SK-N-MC (cell line): Measurements from ENCODE around the gene NAGA.

ENCODE experiments used
- DNase-seq: peaks from one replicate; pipeline ENCODE4 v3.0.0-alpha.2; 2011; ENCODE audit warnings: low read depth, low spot score
- H3K27ac ChIP-seq: fragments of 200-600 bp; sonication (generic); 2 replicates; pipeline ENCODE4 v1.5.1; 2016; ENCODE audit warnings: mixed run types
- H3K36me3 ChIP-seq: fragments of 200-600 bp; sonication (generic); 2 replicates; pipeline ENCODE4 v1.6.1; 2017; ENCODE audit warnings: antibody characterized with exemption, low read length, mixed read lengths; ENCODE audit not compliant: insufficient read depth
- H3K4me3 ChIP-seq: fragments of 200-600 bp; sonication (generic); 2 replicates; pipeline ENCODE4 v1.5.1; 2016
- H3K9ac ChIP-seq: fragments of 200-600 bp; sonication (generic); 2 replicates; pipeline ENCODE4 v1.8.0; 2017; ENCODE audit warnings: mixed run types, mixed read lengths; ENCODE audit not compliant: insufficient read length
- H3K9me3 ChIP-seq: fragments of 200-600 bp; sonication (generic); 2 replicates; pipeline ENCODE4 v1.6.1; 2017; ENCODE audit warnings: low read depth, mild to moderate bottlenecking, antibody characterized with exemption, low read length, moderate library complexity, mixed read lengths
- EZH2 ChIP-seq: fragments of 200-600 bp; sonication (generic); IDR thresholded peaks from one replicate; pipeline ENCODE4 v1.6.1; 2017; ENCODE audit warnings: antibody characterized with exemption
- FOXP2 ChIP-seq: optimal IDR thresholded peaks from 2 replicates; pipeline ENCODE3; 2011; ENCODE audit warnings: mild to moderate bottlenecking, moderate library complexity; ENCODE audit not compliant: insufficient read depth; ENCODE audit errors: extremely low read length, control extremely low read depth
- POLR2AphosphoS5 ChIP-seq: IDR thresholded peaks from 2 replicates; pipeline ENCODE4 v1.6.1; 2012; ENCODE audit warnings: mild to moderate bottlenecking, low read depth, low read length, borderline replicate concordance

The NAGA gene

DNA sequence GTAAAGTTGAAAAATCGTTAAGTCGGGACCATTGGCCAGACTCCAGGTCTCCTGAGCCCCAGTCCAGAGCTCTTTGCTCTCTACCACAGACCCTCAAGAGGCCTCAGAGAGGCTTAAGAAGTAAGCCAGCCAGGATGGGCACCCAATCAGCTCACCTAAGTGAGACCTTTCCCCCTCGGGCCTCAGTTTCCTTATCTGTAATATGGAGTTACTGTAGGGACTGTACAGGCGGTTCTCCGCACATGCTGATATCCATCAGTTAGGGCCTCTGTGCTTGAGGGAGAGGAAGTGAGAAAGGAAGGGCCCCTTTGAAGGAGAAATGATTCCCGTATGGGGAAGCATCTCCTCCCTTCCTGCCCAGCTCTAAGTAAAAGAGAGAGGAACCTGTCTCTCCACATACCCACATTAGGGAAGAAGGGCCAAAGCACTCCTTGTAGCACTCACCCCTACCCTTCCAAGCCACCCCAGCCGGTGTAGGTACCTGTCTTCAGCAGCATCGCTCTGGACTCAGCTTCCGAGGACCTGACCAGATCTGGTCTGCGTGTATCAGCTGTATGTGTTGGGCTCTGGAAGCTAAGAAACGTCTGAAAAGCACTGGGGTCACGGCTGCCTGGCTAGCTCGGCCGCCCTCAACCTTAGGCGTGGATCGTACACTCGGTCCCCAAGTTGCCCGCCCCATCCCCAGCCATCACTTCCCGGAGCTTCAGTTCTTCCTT, 653 bp downstream of the NAGA start:
- peak overlapping the region; percentile 88 for H3K9ac ChIP-seq
- no peak overlapping the region for H3K27ac ChIP-seq

DNA sequence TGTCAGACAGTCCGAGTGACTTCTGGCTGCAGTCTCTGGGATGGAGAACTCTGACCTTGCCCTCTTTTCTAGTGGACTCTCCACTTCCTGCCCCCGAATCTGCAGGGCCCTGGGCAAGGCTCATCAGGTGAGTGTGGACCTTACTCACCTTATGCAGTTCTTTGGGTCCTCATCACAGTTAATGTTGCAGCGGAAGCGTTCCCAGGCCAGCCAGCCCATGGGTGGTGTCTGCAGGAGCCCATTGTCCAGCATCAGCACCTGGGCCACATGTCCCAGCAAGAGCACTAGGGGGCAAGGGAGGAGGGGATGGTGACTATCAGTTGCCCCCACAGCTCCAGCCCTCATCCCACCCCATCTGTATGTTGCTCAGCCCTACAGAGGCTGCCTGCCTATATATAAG, 2.3 kb downstream of the NAGA start:
- H3K9ac ChIP-seq: no peak overlapping the region
- H3K9me3 ChIP-seq: no peaks in the 10 kb centered on the region
- no peak overlapping the region for H3K4me3 ChIP-seq
- H3K27ac ChIP-seq: no peak overlapping the region
- DNase-seq: no peak
- no peak for TF ChIP-seq EZH2
- TF ChIP-seq POLR2AphosphoS5: no peak
- TF ChIP-seq FOXP2: no peak
- H3K36me3 ChIP-seq: no peaks in the 10 kb centered on the region

More for the DNA sequence above, 653 bp downstream of the NAGA start:
- Histone ChIP-seq H3K9me3 (no peaks in the 10 kb centered on the region), H3K36me3 (no peaks in the 10 kb centered on the region), H3K4me3 (peak overlapping the region; percentile 94)
- DNase-seq: no peak
- TF ChIP-seq EZH2 (no peak), POLR2AphosphoS5 (no peak), FOXP2 (no peak)

DNA sequence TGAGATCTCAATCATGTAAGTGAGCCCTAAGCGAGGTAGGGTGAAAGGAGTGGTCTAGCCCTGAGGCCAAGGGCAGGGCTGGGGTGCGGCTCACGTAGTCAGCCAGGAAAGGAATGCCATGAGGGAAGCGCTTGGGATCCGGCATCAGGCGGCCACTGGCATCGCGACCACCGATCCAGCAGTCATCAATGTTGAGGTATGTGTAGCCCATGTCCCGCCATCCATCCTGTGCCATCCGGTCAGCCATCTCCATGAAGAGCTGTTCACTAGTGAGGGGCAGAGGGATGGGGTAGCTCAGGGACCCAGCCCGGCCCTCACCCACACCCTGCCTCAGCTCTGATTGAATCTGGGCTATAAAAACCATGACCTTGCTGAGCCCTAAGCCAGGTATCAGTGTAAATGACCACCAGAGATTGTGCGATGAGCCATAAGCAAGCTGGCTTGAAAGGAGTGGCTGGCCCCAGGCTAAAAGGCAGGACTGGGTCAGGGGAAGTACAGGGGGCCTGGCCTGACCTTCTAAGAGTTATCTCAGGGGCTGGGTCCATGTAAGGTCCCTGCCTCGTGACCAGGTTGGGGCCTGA, 2.9 kb downstream of the NAGA start:
- no peaks in the 10 kb centered on the region for H3K9me3 ChIP-seq
- no peak for DNase-seq
- TF ChIP-seq POLR2AphosphoS5: no peak
- no peak for TF ChIP-seq EZH2
- no peak for TF ChIP-seq FOXP2
- no peak overlapping the region for H3K4me3 ChIP-seq
- H3K9ac ChIP-seq: no peak overlapping the region
- no peak overlapping the region for H3K27ac ChIP-seq
- no peaks in the 10 kb centered on the region for H3K36me3 ChIP-seq

DNA sequence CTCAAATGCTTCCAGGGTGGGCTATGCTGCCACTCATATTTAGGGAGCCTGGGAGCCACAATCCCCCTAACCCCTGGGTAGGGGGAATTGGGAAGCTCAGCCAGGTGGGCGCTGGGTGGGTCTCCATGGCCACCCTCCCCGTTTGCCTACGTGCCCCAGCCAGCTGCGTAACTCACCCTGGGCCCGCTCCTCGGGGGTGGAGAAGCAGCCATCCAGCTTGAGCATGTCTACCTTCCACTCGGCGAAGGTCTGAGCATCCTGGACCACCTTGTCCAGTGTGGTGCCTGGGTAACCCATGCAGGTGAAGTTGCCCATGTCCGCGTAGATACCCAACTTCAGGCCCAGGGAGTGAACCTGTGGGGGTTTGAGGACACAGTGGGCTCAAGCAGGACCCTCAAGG, 3.7 kb downstream of the NAGA start:
- H3K4me3 ChIP-seq: no peak overlapping the region
- H3K9me3 ChIP-seq: no peaks in the 10 kb centered on the region
- H3K27ac ChIP-seq: no peak overlapping the region
- DNase-seq: no peak
- H3K36me3 ChIP-seq: no peaks in the 10 kb centered on the region
- TF ChIP-seq FOXP2: no peak
- no peak for TF ChIP-seq POLR2AphosphoS5
- no peak for TF ChIP-seq EZH2
- H3K9ac ChIP-seq: no peak overlapping the region

DNA sequence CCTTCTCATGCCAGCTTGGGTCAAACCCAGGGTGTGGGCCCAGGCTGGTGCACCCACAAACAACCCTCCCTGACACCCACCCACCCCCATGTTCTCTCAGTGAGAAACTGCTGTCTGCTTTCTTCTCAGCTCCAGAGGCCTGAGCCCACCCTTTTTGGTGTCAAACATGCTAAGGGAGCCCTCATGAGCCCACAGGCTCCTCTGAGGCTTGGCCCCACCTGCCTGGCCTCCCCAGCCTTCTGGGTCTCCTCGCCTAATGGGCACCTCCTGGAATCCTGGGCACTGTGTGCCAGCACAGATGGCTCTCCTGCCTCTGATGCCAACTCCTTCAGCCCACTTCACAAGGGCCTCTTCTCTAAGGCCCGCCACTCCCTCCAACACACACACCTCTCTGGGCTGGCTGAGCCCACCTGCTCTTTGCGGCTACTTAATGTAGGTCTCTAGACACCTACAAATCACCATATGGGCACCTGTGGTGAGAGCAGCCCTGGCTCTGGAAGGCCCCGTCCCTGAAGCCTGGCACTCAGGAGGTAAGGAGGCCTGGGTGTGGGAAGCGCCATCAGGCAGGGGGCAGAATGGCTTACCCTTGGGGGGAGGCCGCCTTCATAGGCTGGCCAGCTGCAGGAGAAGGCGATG, 4.4 kb downstream of the NAGA start:
- no peaks in the 10 kb centered on the region for H3K9me3 ChIP-seq
- no peak overlapping the region for H3K4me3 ChIP-seq
- H3K27ac ChIP-seq: no peak overlapping the region
- H3K36me3 ChIP-seq: no peaks in the 10 kb centered on the region
- no peak overlapping the region for H3K9ac ChIP-seq
- no peak for TF ChIP-seq FOXP2
- no peak for TF ChIP-seq POLR2AphosphoS5
- no peak for TF ChIP-seq EZH2
- DNase-seq: no peak

DNA sequence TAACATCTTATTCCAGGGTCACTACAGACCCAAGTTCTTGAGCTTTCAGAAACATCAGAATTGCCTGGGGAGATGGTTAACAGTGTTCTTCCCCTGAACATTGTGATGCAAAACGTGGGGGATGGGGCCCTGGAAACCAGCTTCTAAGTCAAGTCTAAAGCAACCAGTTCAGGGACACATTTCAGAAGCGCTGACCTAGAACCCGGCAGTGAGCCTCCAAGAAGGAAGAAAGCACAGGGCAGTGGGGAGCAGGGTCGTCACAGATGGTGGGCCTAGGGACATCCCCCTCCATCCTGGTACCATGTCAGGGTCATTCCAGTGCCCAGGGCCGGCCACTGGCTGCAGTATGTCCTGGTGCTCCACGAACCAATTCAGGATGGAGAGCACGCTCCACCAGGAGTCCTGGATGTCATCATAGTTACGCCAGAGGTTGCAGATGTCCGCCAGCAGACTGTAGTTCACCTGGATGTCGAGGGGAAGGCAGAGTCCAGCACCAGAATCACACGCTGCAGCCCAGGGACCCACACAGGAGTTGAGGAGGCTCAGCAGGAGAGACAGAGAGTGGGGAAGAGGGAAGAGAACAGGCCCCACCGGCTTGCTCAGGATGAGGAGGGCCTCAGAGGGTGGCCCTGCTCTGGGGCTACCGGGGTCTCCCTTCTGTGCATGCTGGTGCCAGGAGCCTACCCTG, 5.0 kb downstream of the NAGA start:
- no peak overlapping the region for H3K4me3 ChIP-seq
- no peak overlapping the region for H3K9ac ChIP-seq
- H3K27ac ChIP-seq: no peak overlapping the region
- H3K9me3 ChIP-seq: no peaks in the 10 kb centered on the region
- no peak for TF ChIP-seq FOXP2
- no peak for TF ChIP-seq EZH2
- TF ChIP-seq POLR2AphosphoS5: no peak
- H3K36me3 ChIP-seq: no peaks in the 10 kb centered on the region; the same call in 1 of the 2 replicates
- no peak for DNase-seq

DNA sequence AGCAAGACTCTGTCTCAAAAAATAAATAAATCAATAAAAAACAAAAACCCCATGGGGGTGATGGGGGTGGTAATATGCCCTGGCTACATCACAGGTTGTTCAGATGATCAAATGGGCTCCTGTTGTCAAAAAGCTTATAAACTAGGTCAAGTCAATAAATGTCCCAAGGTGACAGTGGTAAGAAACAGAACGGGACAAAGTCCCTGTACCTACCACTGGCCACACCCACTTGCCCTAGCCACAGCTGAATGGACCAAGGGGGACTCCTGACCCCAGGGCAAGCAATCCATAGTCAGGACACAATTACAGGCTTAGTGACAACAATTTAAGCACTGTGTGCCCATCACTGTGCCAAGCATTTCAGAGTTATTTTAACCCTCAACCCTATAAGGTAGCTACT, 6.0 kb downstream of the NAGA start:
- Histone ChIP-seq H3K9me3 (no peaks in the 10 kb centered on the region), H3K27ac (no peak overlapping the region), H3K9ac (no peak overlapping the region), H3K4me3 (no peak overlapping the region), H3K36me3 (no peaks in the 10 kb centered on the region; the same call in 1 of the 2 replicates)
- no peak for TF ChIP-seq FOXP2
- no peak for TF ChIP-seq EZH2
- TF ChIP-seq POLR2AphosphoS5: no peak
- DNase-seq: no peak
